Stimulated activated CD8-positive, alpha-beta memory T cell treated with anti-CD3 and anti-CD28 coated beads, Interleukin-15, amount 100 ng/mL, for 24 hours (primary cell): ENCODE data around the gene GMPR2.
A peak's percentile ranks its signal among the peaks of the same experiment; 100 is the strongest.
"Not testable (repeated sequence)": the region's sequence is repeated elsewhere in the genome, so short reads cannot be mapped to it uniquely, and the experiment has no call there.

Experiments used
- DNase-seq: peaks from one replicate; pipeline ENCODE4 v3.0.0-alpha.2; 2020; ENCODE audit warnings: low read depth

GMPR2 gene

GRCh38 chr14:24231263-24232120, 1.2 kb upstream of the GMPR2 start:
- no peak for DNase-seq

GRCh38 chr14:24232121-24232644, 546 bp upstream of the GMPR2 start, which contains the start of gene NEDD8:
Gene NEDD8, minus strand, starts transcription at chr14:24232367. Its CDS starts 100 bp downstream, at chr14:24232267.
- DNase-seq, result peak; percentile 60

GRCh38 chr14:24233538-24233866, 773 bp downstream of the GMPR2 start:
- no peak for DNase-seq

GRCh38 chr14:24234095-24235005, 1.6 kb downstream of the GMPR2 start:
- DNase-seq, result no peak

- no peak for DNase-seq
Observed at GRCh38 chr14:24235804-24236688, 3.3 kb downstream of the GMPR2 start.

GRCh38 chr14:24236689-24237462, 4.1 kb downstream of the GMPR2 start:
- DNase-seq, result no peak

GRCh38 chr14:24237463-24237955, 4.8 kb downstream of the GMPR2 start:
- DNase-seq, result no peak

GRCh38 chr14:24238123-24238522, 5.4 kb downstream of the GMPR2 start:
- DNase-seq, result no peak

- DNase-seq, result no peak
Observed at GRCh38 chr14:24238527-24239037, 5.9 kb downstream of the GMPR2 start.

- DNase-seq, result no peak
Observed at GRCh38 chr14:24240110-24240918, 7.6 kb downstream of the GMPR2 start.

- peak; percentile 80 for DNase-seq
Observed at GRCh38 chr14:24241829-24242443, 9.2 kb downstream of the GMPR2 start.

GRCh38 chr14:24243336-24243836, 10.7 kb downstream of the GMPR2 start:
- no peak for DNase-seq

GRCh38 chr14:24245350-24245749, 12.6 kb downstream of the GMPR2 start:
- not testable (repeated sequence) for DNase-seq

GRCh38 chr14:24246765-24247212, 14.1 kb downstream of the GMPR2 start:
- no peak for DNase-seq

GRCh38 chr14:24247422-24247821, 14.7 kb downstream of the GMPR2 start:
- DNase-seq, result no peak

- no peak for DNase-seq
Observed at GRCh38 chr14:24249230-24250021, 16.7 kb downstream of the GMPR2 start.

- DNase-seq, result no peak
Observed at GRCh38 chr14:24250354-24250753, 17.6 kb downstream of the GMPR2 start.

- no peak for DNase-seq
Observed at GRCh38 chr14:24251880-24252288, 19.2 kb downstream of the GMPR2 start.
